ENCODE measurements around the gene SLC7A4.
"Not testable (repeated sequence)": the region's sequence is repeated elsewhere in the genome, so short reads cannot be mapped to it uniquely, and the experiment has no call there.

DNA sequence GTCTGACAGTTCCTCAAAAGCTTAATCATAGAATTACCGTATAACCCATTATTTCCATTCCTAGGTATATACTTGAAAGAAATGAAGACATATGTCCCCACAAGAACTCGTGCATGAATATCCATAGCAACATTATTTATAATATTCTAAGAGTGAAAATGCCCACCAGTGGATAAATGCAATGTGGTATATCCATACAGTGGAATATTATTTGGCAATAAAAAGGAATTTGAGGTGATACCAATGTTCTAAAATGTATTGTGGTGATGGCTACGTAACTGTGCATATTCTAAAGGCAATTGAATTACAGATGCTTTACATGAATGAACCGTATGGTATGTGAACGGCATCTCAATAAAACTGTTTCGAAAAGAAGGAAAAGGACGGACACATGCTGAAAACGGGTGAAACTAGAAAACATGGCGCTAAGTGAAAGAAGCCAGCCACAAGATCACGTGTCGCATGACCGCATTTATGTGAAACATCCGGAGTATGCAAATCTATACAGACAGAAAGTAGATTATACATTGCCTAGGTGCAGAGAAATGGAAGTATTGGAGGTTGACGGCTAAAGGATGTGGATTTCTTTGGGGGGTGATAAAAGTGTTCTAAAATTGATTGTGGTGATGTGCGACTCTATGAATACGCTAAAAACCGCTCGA, 29.4 kb upstream of the SLC7A4 start:
- TF ChIP-seq, protein P1, sequence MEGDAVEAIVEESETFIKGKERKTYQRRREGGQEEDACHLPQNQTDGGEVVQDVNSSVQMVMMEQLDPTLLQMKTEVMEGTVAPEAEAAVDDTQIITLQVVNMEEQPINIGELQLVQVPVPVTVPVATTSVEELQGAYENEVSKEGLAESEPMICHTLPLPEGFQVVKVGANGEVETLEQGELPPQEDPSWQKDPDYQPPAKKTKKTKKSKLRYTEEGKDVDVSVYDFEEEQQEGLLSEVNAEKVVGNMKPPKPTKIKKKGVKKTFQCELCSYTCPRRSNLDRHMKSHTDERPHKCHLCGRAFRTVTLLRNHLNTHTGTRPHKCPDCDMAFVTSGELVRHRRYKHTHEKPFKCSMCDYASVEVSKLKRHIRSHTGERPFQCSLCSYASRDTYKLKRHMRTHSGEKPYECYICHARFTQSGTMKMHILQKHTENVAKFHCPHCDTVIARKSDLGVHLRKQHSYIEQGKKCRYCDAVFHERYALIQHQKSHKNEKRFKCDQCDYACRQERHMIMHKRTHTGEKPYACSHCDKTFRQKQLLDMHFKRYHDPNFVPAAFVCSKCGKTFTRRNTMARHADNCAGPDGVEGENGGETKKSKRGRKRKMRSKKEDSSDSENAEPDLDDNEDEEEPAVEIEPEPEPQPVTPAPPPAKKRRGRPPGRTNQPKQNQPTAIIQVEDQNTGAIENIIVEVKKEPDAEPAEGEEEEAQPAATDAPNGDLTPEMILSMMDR (IDR thresholded peaks at IDR 0.05) = not testable (repeated sequence)
- TF ChIP-seq EP300 (IDR thresholded peaks at IDR 0.05) = not testable (repeated sequence)

Data from ovary (tissue), 3 donors.